ENCODE data around the gene OGDH.

Gene OGDH

DNA sequence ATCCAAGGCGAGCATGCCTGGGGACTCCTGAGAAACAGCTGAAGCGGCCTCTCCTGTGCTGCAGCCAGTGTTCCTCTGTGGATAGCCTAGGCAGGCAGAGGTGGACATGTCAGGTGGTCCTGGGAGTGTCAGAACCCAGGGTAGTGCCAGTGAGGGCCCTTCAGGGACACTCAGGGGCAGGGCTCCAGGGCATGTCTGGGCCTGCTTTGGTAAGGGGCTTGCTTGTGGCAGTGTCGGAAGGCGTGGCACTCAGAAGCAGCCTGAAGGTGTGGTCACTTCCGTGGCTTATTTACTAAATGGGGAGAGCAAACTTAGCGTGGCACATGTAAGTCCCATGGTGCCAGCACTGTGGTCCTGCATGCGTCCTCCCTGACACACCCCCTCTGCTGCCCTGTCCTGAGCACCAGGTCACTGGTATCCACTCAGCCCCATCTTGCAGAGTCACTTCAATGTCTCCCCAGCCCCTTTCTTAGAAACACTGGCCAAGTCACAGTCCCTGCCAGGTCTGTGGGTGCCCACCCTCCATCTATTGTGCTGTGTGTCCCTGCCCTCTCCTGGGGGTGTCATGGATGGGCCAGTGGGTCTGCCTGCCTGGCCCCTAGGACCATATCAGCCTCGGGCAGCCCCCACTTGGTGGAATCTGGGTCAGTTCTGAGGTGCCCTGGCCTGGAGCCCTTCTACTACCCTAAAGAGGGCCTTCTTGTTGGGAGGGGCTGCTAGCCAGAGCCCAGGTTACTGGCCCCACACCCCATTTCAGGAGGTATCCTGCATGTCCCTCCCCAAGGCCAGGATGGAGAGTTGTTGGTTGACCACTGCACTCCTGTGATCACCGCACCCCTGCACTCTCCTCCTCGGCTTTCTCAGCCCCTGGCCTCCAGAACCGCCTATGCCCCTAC lies 148.6 kb downstream of the OGDH start:
- Histone ChIP-seq H3K4me2 (ENCODE audit: low read length) (no peak overlapping the region), H3K9me3 (ENCODE audit: control insufficient read depth, insufficient read depth, low read length) (no peaks in the 10 kb centered on the region), H3K9me2 (replicated peaks; ENCODE audit: control insufficient read depth, low read length) (no peaks in the 10 kb centered on the region), H4K20me1 (ENCODE audit: control insufficient read depth, insufficient read depth, low read depth, low read length) (peaks cover 30% of the 10 kb centered on the region; the same call in 1 of the 2 replicates), H3K36me3 (ENCODE audit: control insufficient read depth, low read length) (peaks cover 43% of the 10 kb centered on the region), H3K27me3 (ENCODE audit: control insufficient read depth, low read length) (no peaks in the 10 kb centered on the region), H3K4me1 (ENCODE audit: control insufficient read depth, low read length) (peaks cover 39% of the 10 kb centered on the region), H3K27ac (ENCODE audit: low read depth, low read length) (no peak overlapping the region), H3K4me3 (ENCODE audit: low read length) (no peak overlapping the region), H3K79me2 (ENCODE audit: control insufficient read depth, low read length) (peaks cover 57% of the 10 kb centered on the region), H3F3A (ENCODE audit: control insufficient read depth, insufficient read depth) (peaks cover 4% of the 10 kb centered on the region; the same call in 1 of the 2 replicates)
- TF ChIP-seq EZH2phosphoT487 (IDR thresholded peaks at IDR 0.05; ENCODE audit: borderline replicate concordance, low read length) (no peak), CTCF (IDR thresholded peaks at IDR 0.05; ENCODE audit: low read depth, low read length, poor library complexity, severe bottlenecking) (no peak)

DNA sequence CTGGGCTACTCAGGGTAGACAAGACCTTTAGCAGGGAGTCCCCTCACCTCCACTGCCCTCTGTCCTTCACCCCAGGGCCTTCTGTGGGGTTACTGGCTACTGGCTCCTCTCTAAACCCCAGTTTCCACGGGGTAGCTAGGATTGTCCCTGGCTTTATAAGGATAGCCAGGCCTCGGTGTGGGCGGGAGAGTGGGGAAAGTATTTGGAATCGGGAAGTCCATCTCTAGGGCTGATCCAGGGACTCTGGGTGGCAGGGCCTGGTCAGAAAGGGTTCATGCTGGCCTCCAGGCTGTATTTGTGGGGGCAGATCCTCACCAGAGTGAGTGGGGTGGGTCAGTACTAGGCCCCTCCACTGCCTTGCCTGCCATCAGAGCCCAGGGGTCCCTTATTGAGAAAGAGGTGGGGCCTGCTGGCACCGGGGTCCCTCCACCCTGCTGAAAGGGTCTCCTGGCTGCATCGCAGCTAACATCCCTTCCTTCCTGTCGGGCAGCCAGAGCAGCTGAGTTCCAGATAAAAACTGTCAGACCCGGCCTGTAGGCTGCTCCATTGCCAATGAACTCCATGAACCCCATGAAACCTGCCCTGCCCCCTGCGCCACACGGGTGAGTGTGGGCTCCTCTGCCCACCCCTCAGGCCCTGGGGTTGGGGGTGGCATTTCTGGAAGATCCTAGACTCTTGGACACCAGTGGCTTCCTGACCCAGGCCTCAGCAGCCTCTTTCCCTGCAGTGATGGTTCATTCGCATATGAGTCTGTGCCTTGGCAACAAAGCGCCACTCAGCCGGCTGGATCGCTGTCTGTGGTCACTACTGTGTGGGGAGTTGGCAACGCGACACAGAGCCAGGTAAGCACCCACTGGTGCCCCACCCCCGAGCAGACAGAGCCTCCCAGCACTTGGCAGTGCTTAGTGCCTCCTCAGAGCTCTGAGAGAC lies 149.5 kb downstream of the OGDH start:
- Histone ChIP-seq H3K9me2 (replicated peaks; ENCODE audit: control insufficient read depth, low read length) (no peaks in the 10 kb centered on the region), H3K4me3 (ENCODE audit: low read length) (no peak overlapping the region), H3K4me2 (ENCODE audit: low read length) (no peak overlapping the region), H3K9me3 (ENCODE audit: control insufficient read depth, insufficient read depth, low read length) (no peaks in the 10 kb centered on the region), H4K20me1 (ENCODE audit: control insufficient read depth, insufficient read depth, low read depth, low read length) (peaks cover 23% of the 10 kb centered on the region; the same call in 1 of the 2 replicates), H3K79me2 (ENCODE audit: control insufficient read depth, low read length) (peaks cover 48% of the 10 kb centered on the region), H3F3A (ENCODE audit: control insufficient read depth, insufficient read depth) (no peaks in the 10 kb centered on the region), H3K4me1 (ENCODE audit: control insufficient read depth, low read length) (peaks cover 30% of the 10 kb centered on the region), H3K36me3 (ENCODE audit: control insufficient read depth, low read length) (peaks cover 43% of the 10 kb centered on the region), H3K27me3 (ENCODE audit: control insufficient read depth, low read length) (no peaks in the 10 kb centered on the region), H3K27ac (ENCODE audit: low read depth, low read length) (no peak overlapping the region)
- no peak for TF ChIP-seq CTCF (IDR thresholded peaks at IDR 0.05; ENCODE audit: low read depth, low read length, poor library complexity, severe bottlenecking)
- no peak for TF ChIP-seq EZH2phosphoT487 (IDR thresholded peaks at IDR 0.05; ENCODE audit: borderline replicate concordance, low read length)

GRCh38 chr7:44756904-44757303 lies 150.5 kb downstream of the OGDH start:
- Histone ChIP-seq H3K4me2 (ENCODE audit: low read length) (no peak overlapping the region), H3K36me3 (ENCODE audit: control insufficient read depth, low read length) (peaks cover 45% of the 10 kb centered on the region), H3K9me3 (ENCODE audit: control insufficient read depth, insufficient read depth, low read length) (no peaks in the 10 kb centered on the region), H3K9me2 (replicated peaks; ENCODE audit: control insufficient read depth, low read length) (no peaks in the 10 kb centered on the region), H3K27me3 (ENCODE audit: control insufficient read depth, low read length) (no peaks in the 10 kb centered on the region), H4K20me1 (ENCODE audit: control insufficient read depth, insufficient read depth, low read depth, low read length) (peaks cover 20% of the 10 kb centered on the region; the same call in 1 of the 2 replicates), H3K79me2 (ENCODE audit: control insufficient read depth, low read length) (peaks cover 39% of the 10 kb centered on the region), H3K4me1 (ENCODE audit: control insufficient read depth, low read length) (peaks cover 21% of the 10 kb centered on the region), H3K4me3 (ENCODE audit: low read length) (no peak overlapping the region), H3F3A (ENCODE audit: control insufficient read depth, insufficient read depth) (no peaks in the 10 kb centered on the region), H3K27ac (ENCODE audit: low read depth, low read length) (no peak overlapping the region)
- TF ChIP-seq EZH2phosphoT487 (IDR thresholded peaks at IDR 0.05; ENCODE audit: borderline replicate concordance, low read length) (no peak), CTCF (IDR thresholded peaks at IDR 0.05; ENCODE audit: low read depth, low read length, poor library complexity, severe bottlenecking) (no peak)

Measured in DOHH2 (cell line).